Tibial nerve (tissue), 4 donors: ENCODE results near the gene NFAM1. TPM values are rescaled to one million over a fixed set of nuclear protein-coding genes. Genes with fewer than 3 reads are reported as not detected.

Experiments used
- DNase-seq, 2 donors: peaks; one replicate each; pipeline ENCODE4 v3.0.0-alpha.2; 2019; ENCODE audit warnings: low spot score in 2 of 2
- H3K27ac ChIP-seq, 4 donors: fragments of 200-600 bp; sonication (generic) in 3 of 4; one replicate each; pipeline ENCODE4 v1.5.1; 2017 to 2019; ENCODE audit warnings: mild to moderate bottlenecking in 1 of 4
- H3K27me3 ChIP-seq, 2 donors: fragments of 200-600 bp; sonication (generic) in 1 of 2; one replicate each; pipeline versions ENCODE4 v1.5.1 to v1.6.0; 2017 to 2019
- H3K36me3 ChIP-seq, 3 donors: fragments of 200-600 bp; sonication (generic); one replicate each; pipeline ENCODE4 v1.5.1; 2018 to 2019
- H3K4me1 ChIP-seq, 4 donors: fragments of 200-600 bp; sonication (generic) in 3 of 4; one replicate each; pipeline ENCODE4 v1.5.1; 2017 to 2019
- H3K4me3 ChIP-seq, 4 donors: fragments of 200-600 bp; sonication (generic) in 3 of 4; one replicate each; pipeline ENCODE4 v1.5.1; 2017 to 2019; ENCODE audit warnings: mild to moderate bottlenecking in 1 of 4, moderate library complexity in 1 of 4
- H3K9me3 ChIP-seq, 4 donors: fragments of 200-600 bp; sonication (generic) in 3 of 4; one replicate each; pipeline ENCODE4 v1.5.1; 2017 to 2019
- CTCF ChIP-seq, 5 experiments: fragments of 200-600 bp in 3 of 5; fragments of 450-650 bp in 2 of 5; sonication (generic) in 3 of 5; IDR thresholded peaks; one replicate each; pipeline ENCODE4 v1.5.1; 2016 to 2019; ENCODE audit warnings: antibody characterized with exemption in 5 of 5, mild to moderate bottlenecking in 3 of 5, moderate library complexity in 2 of 5
- EP300 ChIP-seq, 2 donors: sonication (generic); formaldehyde crosslinking; IDR thresholded peaks; one replicate each; pipeline ENCODE4 v1.6.1; 2017; ENCODE audit warnings: antibody characterized with exemption in 2 of 2, mild to moderate bottlenecking in 1 of 2
- POLR2A ChIP-seq, 2 donors: fragments of 450-650 bp; IDR thresholded peaks; one replicate each; pipeline ENCODE4 v1.6.1; 2017; ENCODE audit warnings: antibody characterized with exemption in 2 of 2, mild to moderate bottlenecking in 2 of 2, moderate library complexity in 2 of 2
- WGBS, 2 donors: methylation state at CpG; one replicate each; pipeline ENCODE4 v1.1.5; 2018; 5-methylcytosine and 5-hydroxymethylcytosine counted together
- total RNA-seq, 4 donors: library from RNA; depleted of rRNA; stranded (reverse); fragments of >200 nt; gene quantifications; one replicate each; pipeline ENCODE4 v1.1.0, GENCODE V29; 2016

Gene NFAM1
- total RNA-seq, 4 donors from 2014 or later, result 1.8 to 2.8 (median 2.2) TPM

- peak overlapping the region in 2 of 4 donors; percentile 51 to 76 for H3K27ac ChIP-seq
- peaks cover 0 to 46% of the 10 kb centered on the region in 2 donors for H3K27me3 ChIP-seq
- H3K4me3 ChIP-seq, result peak overlapping the region; percentile 3 to 46 (median 18)
- DNase-seq, result no peak
- no peak for TF ChIP-seq POLR2A (IDR thresholded peaks at IDR 0.05)
- no peak for TF ChIP-seq CTCF (IDR thresholded peaks at IDR 0.05)
- no peak for TF ChIP-seq EP300 (IDR thresholded peaks at IDR 0.05)
- H3K36me3 ChIP-seq, result no peaks in the 10 kb centered on the region
- 11 to 19% methylated on average over 7 to 15 of the region's 17 CpGs for WGBS, 2 donors
- peaks cover 0 to 30% (median 5%) of the 10 kb centered on the region in 4 donors for H3K4me1 ChIP-seq
- H3K9me3 ChIP-seq, result no peaks in the 10 kb centered on the region
Observed at GRCh38 chr22:42431401-42432019, 693 bp downstream of the NFAM1 start.

- TF ChIP-seq EP300 (IDR thresholded peaks at IDR 0.05), result no peak
- no peak for TF ChIP-seq POLR2A (IDR thresholded peaks at IDR 0.05)
- TF ChIP-seq CTCF (IDR thresholded peaks at IDR 0.05), result no peak
- Histone ChIP-seq H3K27me3 (peaks cover 0 to 52% of the 10 kb centered on the region in 2 donors), H3K9me3 (no peaks in the 10 kb centered on the region), H3K36me3 (no peaks in the 10 kb centered on the region), H3K4me3 (peak overlapping the region in 1 of 4 donors; percentile 46), H3K4me1 (peaks cover 0 to 29% (median 5%) of the 10 kb centered on the region in 4 donors), H3K27ac (peak overlapping the region in 1 of 4 donors; percentile 76)
- DNase-seq, result peak in 1 of 2 donors; percentile 46
- 65 to 71% methylated on average over 8 to 9 of the region's 9 CpGs for WGBS, 2 donors
Observed at GRCh38 chr22:42430528-42431125, 1.6 kb downstream of the NFAM1 start.

GRCh38 chr22:42428760-42429159, 3.4 kb downstream of the NFAM1 start:
- 64 to 83% methylated on average over 3 of the region's 3 CpGs for WGBS, 2 donors
- no peaks in the 10 kb centered on the region for H3K9me3 ChIP-seq
- H3K27me3 ChIP-seq, result peaks cover 0 to 52% of the 10 kb centered on the region in 2 donors
- H3K4me3 ChIP-seq, result no peak overlapping the region
- TF ChIP-seq CTCF (IDR thresholded peaks at IDR 0.05) (no peak), POLR2A (IDR thresholded peaks at IDR 0.05) (no peak), EP300 (IDR thresholded peaks at IDR 0.05) (no peak)
- DNase-seq, result no peak
- no peak overlapping the region for H3K27ac ChIP-seq
- no peaks in the 10 kb centered on the region for H3K36me3 ChIP-seq
- peaks cover 0 to 22% (median 5%) of the 10 kb centered on the region in 4 donors for H3K4me1 ChIP-seq

- DNase-seq, result no peak
- Histone ChIP-seq H3K4me1 (peaks cover 0 to 22% (median 5%) of the 10 kb centered on the region in 4 donors), H3K9me3 (no peaks in the 10 kb centered on the region), H3K27ac (no peak overlapping the region), H3K27me3 (peaks cover 0 to 46% of the 10 kb centered on the region in 2 donors), H3K36me3 (no peaks in the 10 kb centered on the region), H3K4me3 (no peak overlapping the region)
- TF ChIP-seq POLR2A (IDR thresholded peaks at IDR 0.05) (no peak), CTCF (IDR thresholded peaks at IDR 0.05) (no peak)
- WGBS, 2 donors, result 55 to 61% methylated on average over 14 of the region's 14 CpGs
Observed at GRCh38 chr22:42428025-42428424, 4.2 kb downstream of the NFAM1 start.

GRCh38 chr22:42427167-42427566, 5.0 kb downstream of the NFAM1 start:
- H3K27me3 ChIP-seq, result peaks cover 0 to 37% of the 10 kb centered on the region in 2 donors
- no peaks in the 10 kb centered on the region for H3K9me3 ChIP-seq
- DNase-seq, result no peak
- TF ChIP-seq CTCF (IDR thresholded peaks at IDR 0.05), result no peak
- no peak for TF ChIP-seq POLR2A (IDR thresholded peaks at IDR 0.05)
- TF ChIP-seq EP300 (IDR thresholded peaks at IDR 0.05), result no peak
- H3K36me3 ChIP-seq, result no peaks in the 10 kb centered on the region
- H3K27ac ChIP-seq, result no peak overlapping the region
- H3K4me3 ChIP-seq, result no peak overlapping the region
- 49 to 58% methylated on average over 9 of the region's 9 CpGs for WGBS, 2 donors
- H3K4me1 ChIP-seq, result peaks cover 0 to 16% (median 3%) of the 10 kb centered on the region in 4 donors
